ENCODE data around the gene ZNFX1. TPM values are rescaled to one million over a fixed set of nuclear protein-coding genes. Genes with fewer than 3 reads are reported as not detected.
"Not testable (repeated sequence)": the region's sequence is repeated elsewhere in the genome, so short reads cannot be mapped to it uniquely, and the experiment has no call there.

ZNFX1 gene
- total RNA-seq, 1 donor from 2014 or later, result 36.1 TPM

GRCh38 chr20:49248879-49249665, 28.8 kb downstream of the ZNFX1 start:
- DNase-seq (ENCODE audit: low read depth, low spot score), result no peak

GRCh38 chr20:49248301-49248700, 29.6 kb downstream of the ZNFX1 start:
- no peak for DNase-seq (ENCODE audit: low read depth, low spot score)

- DNase-seq (ENCODE audit: low read depth, low spot score), result peak; percentile 75
Measured at GRCh38 chr20:49247792-49248191, 30.1 kb downstream of the ZNFX1 start.

- DNase-seq (ENCODE audit: low read depth, low spot score), result no peak
Measured at GRCh38 chr20:49247169-49247723, 30.6 kb downstream of the ZNFX1 start.

GRCh38 chr20:49245921-49246740, 31.7 kb downstream of the ZNFX1 start:
- peak; percentile 30 for DNase-seq (ENCODE audit: low read depth, low spot score)

GRCh38 chr20:49237531-49237930, 40.3 kb downstream of the ZNFX1 start:
- no peak for DNase-seq (ENCODE audit: low read depth, low spot score)

- DNase-seq (ENCODE audit: low read depth, low spot score), result no peak
Measured at GRCh38 chr20:49236301-49236700, 41.6 kb downstream of the ZNFX1 start.

- DNase-seq (ENCODE audit: low read depth, low spot score), result no peak
Measured at GRCh38 chr20:49234831-49235230, 43.0 kb downstream of the ZNFX1 start.

GRCh38 chr20:49233226-49233625, 44.6 kb downstream of the ZNFX1 start:
- no peak for DNase-seq (ENCODE audit: low read depth, low spot score)

GRCh38 chr20:49231471-49231870, 46.4 kb downstream of the ZNFX1 start:
- DNase-seq (ENCODE audit: low read depth, low spot score), result no peak

- no peak for DNase-seq (ENCODE audit: low read depth, low spot score)
Measured at GRCh38 chr20:49230561-49231133, 47.2 kb downstream of the ZNFX1 start.

GRCh38 chr20:49230021-49230420, 47.8 kb downstream of the ZNFX1 start:
- DNase-seq (ENCODE audit: low read depth, low spot score), result no peak

GRCh38 chr20:49229381-49229780, 48.5 kb downstream of the ZNFX1 start:
- no peak for DNase-seq (ENCODE audit: low read depth, low spot score)

- DNase-seq (ENCODE audit: low read depth, low spot score), result no peak
Measured at GRCh38 chr20:49228676-49229075, 49.2 kb downstream of the ZNFX1 start.

- no peak for DNase-seq (ENCODE audit: low read depth, low spot score)
Measured at GRCh38 chr20:49225896-49226295, 52.0 kb downstream of the ZNFX1 start.

- DNase-seq (ENCODE audit: low read depth, low spot score), result no peak
Measured at GRCh38 chr20:49219924-49220831, 57.7 kb downstream of the ZNFX1 start.

- DNase-seq (ENCODE audit: low read depth, low spot score), result peak; percentile 93
Measured at GRCh38 chr20:49219091-49219923, 58.5 kb downstream of the ZNFX1 start, which contains the start of gene DDX27. DDX27 (plus strand) TSS chr20:49219416; CDS start chr20:49219449, 33 bp downstream.

GRCh38 chr20:49218739-49219090, 59.1 kb downstream of the ZNFX1 start:
- not testable (repeated sequence) for DNase-seq (ENCODE audit: low read depth, low spot score)

GRCh38 chr20:49216991-49217578, 60.8 kb downstream of the ZNFX1 start:
- DNase-seq (ENCODE audit: low read depth, low spot score), result peak; percentile 63

- DNase-seq (ENCODE audit: low read depth, low spot score), result no peak
Measured at GRCh38 chr20:49215232-49215631, 62.6 kb downstream of the ZNFX1 start.
